ENCODE results near the gene PSAP. TPM values are rescaled to one million over a fixed set of nuclear protein-coding genes. Genes with fewer than 3 reads are reported as not detected.

The PSAP gene
- total RNA-seq, 6 experiments from 2014 or later = 520 to 743 (median 570) TPM

DNA sequence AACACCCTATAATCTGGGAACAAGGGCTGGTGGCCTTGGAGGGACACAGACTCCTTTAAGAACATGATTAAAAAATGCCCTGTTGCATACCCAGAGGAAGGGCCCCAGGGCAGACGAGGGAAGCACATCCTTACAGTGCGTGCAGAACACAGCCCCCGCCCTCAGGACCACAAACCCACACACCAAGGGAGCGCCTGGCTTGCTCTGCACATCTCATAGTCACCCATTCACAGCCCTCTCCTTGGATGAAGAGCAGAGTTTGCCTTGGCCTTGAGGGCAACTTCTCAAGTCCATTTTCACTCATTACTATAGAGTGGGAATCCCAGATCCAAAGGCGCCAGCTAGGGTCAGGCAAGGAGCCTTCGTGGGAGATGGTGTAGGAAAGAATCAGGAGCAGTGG, 71.4 kb downstream of the PSAP start:
- Histone ChIP-seq H3K27me3 (no peaks in the 10 kb centered on the region), H3K36me3 (no peaks in the 10 kb centered on the region), H3K4me1 (peaks cover 0 to 2% (median 0%) of the 10 kb centered on the region in 4 donors), H3K27ac (no peak overlapping the region), H3K4me3 (no peak overlapping the region), H3K9me3 (no peaks in the 10 kb centered on the region)
- TF ChIP-seq, protein P1, sequence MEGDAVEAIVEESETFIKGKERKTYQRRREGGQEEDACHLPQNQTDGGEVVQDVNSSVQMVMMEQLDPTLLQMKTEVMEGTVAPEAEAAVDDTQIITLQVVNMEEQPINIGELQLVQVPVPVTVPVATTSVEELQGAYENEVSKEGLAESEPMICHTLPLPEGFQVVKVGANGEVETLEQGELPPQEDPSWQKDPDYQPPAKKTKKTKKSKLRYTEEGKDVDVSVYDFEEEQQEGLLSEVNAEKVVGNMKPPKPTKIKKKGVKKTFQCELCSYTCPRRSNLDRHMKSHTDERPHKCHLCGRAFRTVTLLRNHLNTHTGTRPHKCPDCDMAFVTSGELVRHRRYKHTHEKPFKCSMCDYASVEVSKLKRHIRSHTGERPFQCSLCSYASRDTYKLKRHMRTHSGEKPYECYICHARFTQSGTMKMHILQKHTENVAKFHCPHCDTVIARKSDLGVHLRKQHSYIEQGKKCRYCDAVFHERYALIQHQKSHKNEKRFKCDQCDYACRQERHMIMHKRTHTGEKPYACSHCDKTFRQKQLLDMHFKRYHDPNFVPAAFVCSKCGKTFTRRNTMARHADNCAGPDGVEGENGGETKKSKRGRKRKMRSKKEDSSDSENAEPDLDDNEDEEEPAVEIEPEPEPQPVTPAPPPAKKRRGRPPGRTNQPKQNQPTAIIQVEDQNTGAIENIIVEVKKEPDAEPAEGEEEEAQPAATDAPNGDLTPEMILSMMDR (IDR thresholded peaks at IDR 0.05) = no peak
- TF ChIP-seq POLR2A (IDR thresholded peaks at IDR 0.05) = no peak
- no peak for ATAC-seq
- 100% methylated on average over 1 of the region's 6 CpGs for WGBS (ENCODE audit: insufficient coverage, low coverage, low lambda C conversion rate, missing lambda C conversion rate)
- intact Hi-C loops (cut with DNase I) = no loop called here
- DNase-seq = no peak

DNA sequence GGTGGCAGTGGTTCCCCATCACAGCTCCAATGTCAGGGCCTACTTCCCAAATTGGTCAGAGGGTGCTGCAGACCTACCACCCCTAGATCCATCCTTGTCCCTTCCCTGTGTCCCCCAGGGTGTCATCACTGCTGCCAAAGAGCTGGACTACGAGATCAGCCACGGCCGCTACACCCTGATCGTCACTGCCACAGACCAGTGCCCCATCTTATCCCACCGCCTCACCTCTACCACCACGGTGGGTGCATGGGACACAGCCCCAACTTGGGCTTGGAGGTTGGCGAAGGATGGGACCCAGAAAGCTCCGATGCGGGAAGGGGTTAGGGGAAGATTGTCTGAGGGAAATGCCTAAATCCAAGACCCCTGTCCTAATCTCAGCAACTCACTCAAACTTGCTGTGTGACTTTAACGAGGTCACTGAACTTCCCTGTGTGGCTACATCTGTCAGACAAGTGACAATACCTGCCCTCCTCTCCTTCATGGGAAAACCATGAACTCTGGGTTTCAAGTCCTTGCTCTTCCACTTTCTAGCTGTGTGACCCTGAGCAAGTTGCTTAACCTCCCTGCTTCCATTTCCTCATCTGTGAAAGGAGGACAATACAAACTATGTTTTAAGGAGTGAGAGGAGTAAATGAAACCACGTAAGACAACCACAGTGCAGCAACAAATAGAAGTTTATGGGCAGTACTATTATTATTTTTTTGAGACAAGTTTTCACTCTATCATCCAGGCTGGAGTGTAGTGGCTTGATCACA, 72.8 kb downstream of the PSAP start:
- TF ChIP-seq POLR2A (IDR thresholded peaks at IDR 0.05) = no peak
- TF ChIP-seq, protein P1 (IDR thresholded peaks at IDR 0.05) = no peak
- ATAC-seq = no peak
- H3K4me1 ChIP-seq = peaks cover 0 to 6% (median 0%) of the 10 kb centered on the region in 4 donors
- WGBS (ENCODE audit: insufficient coverage, low coverage, low lambda C conversion rate, missing lambda C conversion rate) = 75% methylated on average over 6 of the region's 11 CpGs
- no peaks in the 10 kb centered on the region for H3K27me3 ChIP-seq
- H3K9me3 ChIP-seq = no peaks in the 10 kb centered on the region
- intact Hi-C loops (cut with DNase I) = no loop called here
- no peaks in the 10 kb centered on the region for H3K36me3 ChIP-seq
- DNase-seq = no peak
- H3K4me3 ChIP-seq = no peak overlapping the region
- H3K27ac ChIP-seq = no peak overlapping the region

DNA sequence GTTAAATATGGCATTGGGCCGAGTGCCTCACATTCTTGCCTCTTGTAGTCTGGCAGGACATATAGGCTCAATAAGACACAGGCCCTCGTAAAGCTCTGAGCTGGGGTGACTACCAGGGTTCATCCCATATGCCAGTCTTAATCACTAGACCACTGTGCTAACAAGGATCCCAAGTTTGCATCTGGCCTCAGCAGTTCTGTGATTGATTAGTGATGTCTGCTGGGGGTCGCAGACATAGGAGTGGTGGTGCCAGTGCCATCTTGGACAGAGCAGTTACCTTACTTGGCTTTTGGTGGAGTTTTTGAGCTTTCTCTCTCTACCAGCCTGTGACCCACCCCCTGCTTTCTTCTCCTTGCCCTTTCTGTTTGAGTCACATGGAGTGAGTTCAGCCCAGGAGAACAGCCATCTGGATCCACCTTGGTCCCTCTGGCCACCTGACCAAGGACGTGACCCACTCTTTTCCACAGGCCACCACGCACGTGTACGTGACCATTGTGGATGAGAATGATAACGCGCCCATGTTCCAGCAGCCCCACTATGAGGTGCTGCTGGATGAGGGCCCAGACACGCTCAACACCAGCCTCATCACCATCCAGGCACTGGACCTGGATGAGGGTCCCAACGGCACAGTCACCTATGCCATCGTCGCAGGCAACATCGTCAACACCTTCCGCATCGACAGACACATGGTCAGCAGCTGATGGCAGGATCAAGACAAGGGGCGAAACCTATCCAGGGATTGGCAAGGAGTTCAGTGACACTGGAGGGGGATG, 73.7 kb downstream of the PSAP start:
- no peaks in the 10 kb centered on the region for H3K9me3 ChIP-seq
- H3K27me3 ChIP-seq = no peaks in the 10 kb centered on the region
- no peaks in the 10 kb centered on the region for H3K36me3 ChIP-seq
- 87% methylated on average over 11 of the region's 17 CpGs for WGBS (ENCODE audit: insufficient coverage, low coverage, low lambda C conversion rate, missing lambda C conversion rate)
- H3K4me1 ChIP-seq = peaks cover 0 to 6% (median 0%) of the 10 kb centered on the region in 4 donors
- no peak for DNase-seq
- no peak for ATAC-seq
- H3K4me3 ChIP-seq = no peak overlapping the region
- TF ChIP-seq, protein P1 (IDR thresholded peaks at IDR 0.05) = no peak
- TF ChIP-seq POLR2A (IDR thresholded peaks at IDR 0.05) = no peak
- no peak overlapping the region for H3K27ac ChIP-seq
- intact Hi-C loops (cut with DNase I) = no loop called here

DNA sequence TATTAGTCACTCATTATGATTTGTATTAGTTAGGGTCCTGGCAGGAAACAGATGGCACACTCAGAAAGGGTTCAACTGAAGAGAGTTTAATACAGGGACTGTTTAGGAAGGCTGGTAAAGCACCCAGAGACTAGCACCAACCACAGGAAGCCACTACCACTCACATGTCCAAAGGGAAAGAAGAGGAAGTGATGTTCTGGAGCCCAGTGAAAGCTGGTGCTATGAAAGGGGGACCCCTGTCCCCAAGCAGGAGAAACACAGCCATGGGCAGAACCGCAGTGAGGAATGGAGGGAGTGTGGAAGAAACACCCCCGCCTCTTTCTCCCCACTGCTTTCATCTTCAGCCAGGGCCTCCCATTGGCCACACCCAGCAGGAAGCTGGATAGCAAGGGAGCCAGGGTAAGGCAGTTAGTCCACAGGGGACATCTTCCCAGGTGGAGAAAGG, 74.5 kb downstream of the PSAP start:
- no peaks in the 10 kb centered on the region for H3K9me3 ChIP-seq
- DNase-seq (no peak), ATAC-seq (no peak)
- H3K36me3 ChIP-seq = no peaks in the 10 kb centered on the region
- TF ChIP-seq POLR2A (IDR thresholded peaks at IDR 0.05) = no peak
- TF ChIP-seq, protein P1 (IDR thresholded peaks at IDR 0.05) = no peak
- intact Hi-C loops (cut with DNase I) = no loop called here
- no peak overlapping the region for H3K4me3 ChIP-seq
- H3K4me1 ChIP-seq = peaks cover 0 to 6% (median 0%) of the 10 kb centered on the region in 4 donors
- H3K27ac ChIP-seq = peak overlapping the region in 1 of 3 donors; percentile 29
- WGBS (ENCODE audit: insufficient coverage, low coverage, low lambda C conversion rate, missing lambda C conversion rate) = 38% methylated on average over 1 of the region's 2 CpGs
- no peaks in the 10 kb centered on the region for H3K27me3 ChIP-seq

Data from right lobe of liver (tissue), 6 donors.